Stomach (tissue), 4 donors: ENCODE measurements around the gene ZNF277.

ENCODE experiments used
- CTCF ChIP-seq, 7 experiments: fragments of 450-650 bp in 4 of 7; fragments of 200-600 bp in 3 of 7; sonication (generic) in 3 of 7; IDR thresholded peaks; one replicate each; pipeline ENCODE4 v1.5.1; 2016 to 2019; ENCODE audit warnings: antibody characterized with exemption in 7 of 7, control low read depth in 2 of 7, mild to moderate bottlenecking in 1 of 7
- EP300 ChIP-seq: sonication (generic); formaldehyde crosslinking; IDR thresholded peaks from one replicate; pipeline ENCODE4 v1.6.1; 2017; ENCODE audit warnings: antibody characterized with exemption
- POLR2A ChIP-seq, 4 donors: fragments of 450-650 bp; IDR thresholded peaks; one replicate each; pipeline ENCODE4 v1.6.1; 2016; ENCODE audit warnings: antibody characterized with exemption in 4 of 4, control low read depth in 2 of 4, mild to moderate bottlenecking in 1 of 4, moderate library complexity in 1 of 4
- POLR2AphosphoS5 ChIP-seq, 3 donors: sonication (generic); formaldehyde crosslinking; IDR thresholded peaks; one replicate each; pipeline ENCODE4 v1.6.1; 2016; ENCODE audit warnings: antibody characterized with exemption in 3 of 3

- no peak for TF ChIP-seq CTCF (IDR thresholded peaks at IDR 0.05)
- TF ChIP-seq POLR2A (IDR thresholded peaks at IDR 0.05): no peak
- TF ChIP-seq POLR2AphosphoS5 (IDR thresholded peaks at IDR 0.05): no peak
- no peak for TF ChIP-seq EP300
Observed at GRCh38 chr7:112337892-112338291, 131.4 kb downstream of the ZNF277 start.
